Stimulated activated CD8-positive, alpha-beta memory T cell treated with anti-CD3 and anti-CD28 coated beads, Interleukin-4, amount 100 ng/mL, for 48 hours (primary cell): ENCODE results near the gene FRMPD2.
"Not testable (repeated sequence)": the region's sequence is repeated elsewhere in the genome, so short reads cannot be mapped to it uniquely, and the experiment has no call there.

Experiments
- DNase-seq: peaks from one replicate; pipeline ENCODE4 v3.0.0-alpha.2; 2020

Gene FRMPD2

DNA sequence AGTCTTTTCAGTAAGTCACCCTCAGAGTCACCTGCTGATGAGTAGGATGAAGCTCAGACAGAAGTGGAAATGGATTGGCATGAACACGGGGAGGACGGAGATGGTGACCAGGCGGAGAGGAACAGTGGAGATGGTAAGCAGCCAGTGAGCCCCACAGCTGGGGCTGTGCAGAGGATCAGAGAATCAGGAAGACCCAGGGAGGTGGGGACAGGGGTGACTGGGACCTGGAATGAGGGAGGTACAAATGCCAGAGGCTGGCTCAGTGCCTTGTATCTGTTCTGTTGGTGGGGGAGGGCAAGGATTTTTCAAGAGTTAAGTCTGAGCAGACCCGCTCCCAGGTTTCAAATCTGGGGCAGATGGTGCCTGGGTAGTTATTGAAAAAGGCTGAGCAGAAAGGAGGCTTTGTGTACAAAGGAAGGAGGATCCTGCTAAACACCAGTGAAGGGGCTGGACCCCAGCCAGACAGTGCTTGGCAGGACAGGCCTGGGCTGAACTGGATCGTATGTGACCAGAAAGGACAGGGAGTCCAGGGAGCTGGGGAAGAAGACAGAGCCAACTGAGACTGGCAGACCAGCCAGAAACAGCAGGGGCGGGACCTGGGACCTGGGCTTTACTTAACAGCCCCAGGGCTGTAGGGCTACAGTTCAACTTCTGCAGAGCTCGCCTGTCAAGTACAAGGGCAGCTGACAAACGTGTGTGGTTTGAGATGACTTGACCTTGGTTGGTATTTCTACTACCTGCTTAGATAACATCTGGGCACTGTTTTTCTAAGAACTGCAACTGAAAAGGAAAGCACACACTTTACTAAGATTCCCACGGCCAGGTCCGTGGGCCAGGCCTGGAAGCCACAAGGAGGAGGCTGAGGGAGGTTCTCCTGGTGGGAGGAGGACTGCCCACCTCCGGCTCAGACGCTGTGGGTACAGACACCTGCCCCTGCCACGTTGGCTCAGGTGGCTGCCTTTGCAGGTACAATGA is 13.2 kb upstream of the FRMPD2 start:
- no peak for DNase-seq

DNA sequence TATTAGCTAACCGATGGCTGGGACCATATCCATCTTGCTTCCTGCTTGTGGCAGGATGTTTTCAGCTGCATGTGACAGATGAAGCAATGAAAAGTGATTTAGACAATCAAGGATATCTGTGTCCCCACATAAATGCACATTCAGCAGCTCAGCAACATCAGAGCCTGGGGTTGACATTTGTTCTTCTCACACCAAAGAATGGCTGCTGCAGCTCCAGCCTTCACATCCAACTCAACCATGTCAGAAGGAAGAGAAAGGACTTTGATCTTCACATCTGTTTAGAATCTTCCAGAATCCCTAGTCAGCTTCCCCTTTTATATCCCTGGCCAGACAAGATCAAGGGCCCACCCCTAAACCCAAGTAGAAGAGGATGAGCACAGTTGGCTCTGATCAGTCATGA is 11.9 kb upstream of the FRMPD2 start:
- no peak for DNase-seq

DNA sequence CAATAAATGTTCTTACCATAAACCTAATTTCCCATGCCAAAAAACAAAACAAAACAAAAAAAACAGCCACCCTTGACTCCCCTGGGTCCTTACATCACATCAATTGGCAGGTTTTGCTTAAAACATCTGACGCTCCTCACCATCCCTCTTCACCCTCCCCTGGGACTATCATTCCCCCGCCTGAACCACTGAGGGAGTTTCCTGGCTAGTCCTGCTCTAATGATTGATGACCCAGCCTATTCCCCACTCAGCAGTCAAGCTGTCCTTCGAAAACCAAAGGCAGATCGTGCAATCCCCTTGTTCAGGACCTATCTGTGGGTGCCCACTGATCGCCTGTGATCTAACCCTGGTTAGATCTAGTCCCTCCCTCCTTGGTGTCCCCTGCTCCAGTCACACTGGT is 11.2 kb upstream of the FRMPD2 start:
- DNase-seq: no peak

DNA sequence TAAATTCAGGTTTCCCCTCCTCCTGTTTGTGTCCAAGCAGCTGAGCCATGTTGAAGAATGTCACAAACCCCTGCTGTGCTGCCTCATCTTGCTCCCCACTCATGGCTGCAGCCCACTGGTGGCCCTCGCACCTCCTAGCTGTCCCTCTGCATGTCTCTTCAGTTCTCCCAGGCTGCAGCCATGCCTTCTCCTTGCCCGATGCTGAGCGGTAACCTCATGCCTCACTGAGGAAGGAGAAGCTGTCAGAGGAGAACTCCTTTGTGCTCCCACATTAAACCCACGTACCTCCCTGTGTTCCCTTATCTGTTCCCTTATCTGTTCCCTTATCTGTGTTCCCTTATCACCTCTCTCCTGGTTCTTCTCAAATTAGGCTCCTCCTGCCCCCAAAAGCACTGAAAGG is 10.3 kb upstream of the FRMPD2 start:
- DNase-seq: no peak

DNA sequence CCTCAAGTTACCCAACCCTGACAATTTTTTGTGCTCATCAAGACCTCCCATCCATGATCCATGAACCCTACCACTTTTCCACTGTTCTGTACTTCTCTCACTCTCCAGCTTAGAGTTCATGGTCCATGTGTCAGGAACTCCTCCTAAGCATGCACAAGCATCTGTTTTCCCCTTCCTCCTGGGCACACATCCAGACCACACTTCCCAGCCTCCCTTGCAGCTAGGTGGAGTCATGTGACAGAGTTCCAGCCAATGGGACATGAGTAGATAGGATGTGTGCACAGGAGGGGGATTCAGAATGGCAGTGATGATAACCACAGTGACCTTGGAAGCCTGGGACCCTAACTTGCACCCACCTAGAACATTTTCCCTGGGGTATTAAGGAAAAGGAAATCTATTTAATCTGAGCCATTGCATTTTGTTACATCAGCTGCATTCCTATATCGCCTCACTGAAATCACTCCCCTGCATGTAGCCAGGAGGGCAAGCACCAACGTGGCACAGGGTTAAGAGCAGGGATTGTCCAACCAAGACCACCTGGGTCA is 9.6 kb upstream of the FRMPD2 start:
- no peak for DNase-seq

DNA sequence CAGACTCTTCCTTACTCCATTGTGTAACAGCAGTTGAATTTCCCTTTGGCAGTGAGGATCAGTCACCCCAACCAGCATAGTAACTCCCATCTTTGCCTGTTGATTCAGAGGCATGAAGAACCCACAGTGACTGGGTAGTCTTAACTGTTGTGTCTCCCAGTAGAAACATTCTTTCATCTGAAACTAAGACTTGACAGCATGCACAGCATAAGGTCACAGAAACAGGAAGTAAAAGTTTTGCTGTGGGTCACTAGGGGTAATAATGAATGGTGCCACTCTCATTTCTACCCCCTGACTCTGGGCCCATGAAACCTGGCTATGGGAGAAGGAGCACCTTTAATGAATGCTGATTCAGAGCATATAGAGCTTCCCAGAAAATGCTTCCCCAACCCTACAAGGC is 8.3 kb upstream of the FRMPD2 start:
- no peak for DNase-seq

DNA sequence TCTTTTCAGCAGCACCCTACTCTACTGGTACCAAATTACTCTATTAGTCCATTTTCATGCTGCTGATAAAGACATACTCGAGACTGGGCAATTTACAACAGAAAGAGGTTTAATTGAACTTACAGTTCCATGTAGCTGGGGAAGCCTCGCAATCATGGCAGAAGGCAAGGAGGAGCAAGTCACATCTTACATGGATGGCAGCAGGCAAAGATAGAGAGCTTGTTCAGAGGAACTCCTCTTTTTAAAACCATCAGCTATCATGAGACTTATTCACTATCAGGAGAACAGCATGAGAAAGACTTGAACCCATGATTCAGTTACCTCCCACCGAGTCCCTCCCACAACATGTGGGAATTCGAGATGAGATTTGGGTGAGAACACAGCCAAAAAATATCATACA is 7.2 kb upstream of the FRMPD2 start:
- DNase-seq: not testable (repeated sequence)

DNA sequence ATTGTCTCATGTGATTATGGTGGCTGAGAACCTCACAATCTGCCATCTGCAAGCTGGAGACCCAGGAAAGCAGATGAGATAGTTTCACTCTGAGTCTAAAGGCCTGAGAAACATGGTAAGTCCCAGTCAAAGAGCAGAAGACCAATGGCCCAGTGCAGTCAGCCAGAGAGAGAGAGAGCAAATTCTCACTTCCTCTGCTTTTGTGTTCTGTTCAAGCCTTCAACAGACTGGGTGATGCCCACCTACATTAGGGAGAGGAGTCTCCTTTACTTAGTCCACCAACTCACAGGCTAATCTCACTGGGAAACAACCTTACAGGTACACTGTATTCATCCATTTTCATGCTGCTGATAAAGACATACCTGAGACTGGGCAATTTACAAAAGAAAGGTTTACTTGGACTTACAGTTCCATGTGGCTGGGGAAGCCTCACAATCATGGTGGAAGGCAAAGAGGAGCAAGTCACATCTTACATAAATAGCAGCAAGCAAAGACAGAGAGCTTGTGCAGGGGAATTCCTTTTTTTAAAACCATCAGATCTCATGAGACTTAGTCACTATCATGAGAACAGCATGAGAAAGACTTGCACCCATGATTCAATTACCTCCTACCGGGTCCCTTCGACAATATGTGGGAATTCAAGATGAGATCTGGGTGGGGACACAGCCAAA is 4.7 kb upstream of the FRMPD2 start:
- no peak for DNase-seq

DNA sequence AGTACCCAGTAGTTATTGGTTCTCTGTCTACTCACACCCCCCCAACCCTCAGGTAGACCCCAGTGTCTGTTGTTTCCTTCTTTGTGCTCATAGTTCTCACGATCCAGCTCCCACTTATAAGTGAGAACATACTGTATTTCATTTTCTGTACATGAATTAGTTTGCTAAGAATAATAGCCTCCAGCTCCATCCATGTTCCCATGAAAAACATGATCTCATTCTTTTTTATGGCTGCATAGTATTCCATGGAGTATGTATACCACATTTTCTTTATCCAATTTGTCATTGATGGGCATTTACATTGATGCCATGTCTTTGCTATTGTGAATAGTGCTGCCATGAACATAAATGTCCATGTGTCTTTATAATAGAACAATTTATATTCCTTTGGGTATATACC is 2.6 kb upstream of the FRMPD2 start:
- no peak for DNase-seq

DNA sequence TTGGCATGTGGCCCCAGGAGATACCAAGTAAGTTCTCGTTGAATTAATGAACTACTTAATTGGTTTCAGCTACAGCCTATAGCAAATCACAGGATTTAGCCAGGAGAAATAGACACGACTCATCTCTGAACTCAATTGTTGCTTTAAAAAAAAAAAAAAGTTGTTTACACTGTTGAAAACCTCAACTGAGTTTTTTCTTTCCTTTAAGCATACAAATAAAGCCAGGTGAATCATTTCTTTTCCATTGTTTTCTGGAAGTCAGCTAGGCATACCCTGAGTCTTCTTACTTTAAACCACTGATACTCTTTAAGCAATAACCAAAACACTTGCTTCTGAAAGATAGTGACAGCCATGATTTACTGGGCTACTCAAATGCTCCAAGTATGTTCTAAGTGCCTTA is 755 bp downstream of the FRMPD2 start:
- DNase-seq: no peak

DNA sequence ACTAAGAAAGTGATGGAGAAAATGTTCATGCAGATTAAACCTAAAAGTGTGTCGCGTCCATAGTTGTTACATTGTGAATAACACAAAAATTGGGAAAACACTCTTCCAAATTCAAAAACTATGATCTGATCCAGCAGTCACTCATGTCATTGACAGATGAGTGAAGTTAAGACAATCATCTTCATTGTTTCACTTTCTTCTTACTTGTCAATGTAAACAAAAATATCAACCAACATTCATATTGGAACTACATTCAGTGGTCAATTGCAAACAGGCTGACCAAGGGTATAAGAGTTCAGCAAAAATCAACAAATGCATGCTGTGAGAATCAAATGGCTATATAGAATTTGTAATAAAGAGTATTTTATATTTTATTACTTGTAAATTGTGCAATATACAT is 1.8 kb downstream of the FRMPD2 start:
- DNase-seq: no peak

DNA sequence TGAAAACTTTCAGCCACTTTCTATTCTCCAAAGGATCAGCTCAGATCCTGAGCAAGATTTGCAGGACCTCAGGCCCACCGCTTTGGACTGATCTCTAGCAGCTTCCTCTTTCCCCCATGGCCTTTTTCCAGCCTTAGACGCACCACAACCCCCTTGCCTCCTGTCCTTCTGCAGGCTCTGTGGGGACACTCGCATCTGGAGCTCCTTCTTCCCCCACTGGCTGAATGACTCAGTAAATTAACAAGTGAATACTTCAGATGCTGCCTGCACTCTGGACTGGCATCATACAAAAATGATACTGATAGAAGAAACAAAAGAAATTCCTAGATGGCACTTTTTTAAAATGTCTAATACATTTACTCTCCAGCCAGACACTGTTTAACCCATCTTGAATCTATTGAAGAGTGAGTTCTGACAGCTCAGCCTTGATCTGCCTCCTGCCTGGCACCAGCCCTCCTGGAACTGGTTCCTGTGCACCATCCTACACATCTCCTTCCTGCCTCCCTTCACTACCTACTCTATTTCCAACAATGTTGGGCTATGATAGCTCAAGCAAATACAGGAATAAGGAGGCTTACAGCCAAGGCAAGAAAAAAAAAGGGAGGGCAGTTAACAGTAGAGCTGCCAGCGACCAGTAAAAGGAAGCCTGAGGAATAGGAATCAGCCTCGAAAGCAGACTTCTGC is 3.3 kb downstream of the FRMPD2 start:
- no peak for DNase-seq

DNA sequence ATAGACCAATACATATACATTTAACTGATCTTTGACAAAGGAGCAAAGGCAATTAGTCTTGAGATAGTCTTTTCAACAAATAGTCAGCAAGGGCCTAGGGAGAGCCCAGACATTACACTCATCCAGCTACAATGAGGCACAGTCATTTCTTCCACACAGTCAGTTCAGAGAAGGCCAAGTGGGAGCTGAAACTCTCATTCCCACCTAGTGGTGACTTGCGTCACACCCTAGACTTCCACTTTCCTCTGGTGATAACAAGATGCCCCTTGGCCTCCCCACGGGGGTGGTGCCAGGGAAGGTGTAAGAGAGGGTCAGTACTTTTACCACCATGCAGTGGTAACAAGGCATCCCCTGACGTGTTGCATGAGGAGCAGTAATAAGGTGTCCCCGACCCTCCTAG is 8.0 kb downstream of the FRMPD2 start:
- DNase-seq: peak; percentile 41

DNA sequence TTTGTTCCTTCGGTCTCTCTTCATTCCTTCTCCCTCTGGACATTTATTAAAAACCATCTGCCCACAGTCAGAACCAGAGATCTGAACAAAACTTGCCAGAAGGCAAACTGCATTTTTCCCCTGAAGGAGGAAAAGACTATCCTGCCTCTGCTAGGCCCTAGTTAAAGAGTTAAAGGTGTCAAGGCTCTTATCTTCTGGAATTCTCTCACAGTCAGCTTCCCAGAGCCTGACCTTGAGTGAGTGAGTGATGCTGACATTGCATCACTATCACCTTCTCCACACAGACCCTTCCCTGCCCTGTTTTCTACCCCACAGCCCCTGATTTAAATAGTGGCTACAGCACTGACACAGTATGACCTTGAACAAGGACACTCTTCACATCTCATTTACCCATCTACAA is 16.4 kb downstream of the FRMPD2 start:
- no peak for DNase-seq

DNA sequence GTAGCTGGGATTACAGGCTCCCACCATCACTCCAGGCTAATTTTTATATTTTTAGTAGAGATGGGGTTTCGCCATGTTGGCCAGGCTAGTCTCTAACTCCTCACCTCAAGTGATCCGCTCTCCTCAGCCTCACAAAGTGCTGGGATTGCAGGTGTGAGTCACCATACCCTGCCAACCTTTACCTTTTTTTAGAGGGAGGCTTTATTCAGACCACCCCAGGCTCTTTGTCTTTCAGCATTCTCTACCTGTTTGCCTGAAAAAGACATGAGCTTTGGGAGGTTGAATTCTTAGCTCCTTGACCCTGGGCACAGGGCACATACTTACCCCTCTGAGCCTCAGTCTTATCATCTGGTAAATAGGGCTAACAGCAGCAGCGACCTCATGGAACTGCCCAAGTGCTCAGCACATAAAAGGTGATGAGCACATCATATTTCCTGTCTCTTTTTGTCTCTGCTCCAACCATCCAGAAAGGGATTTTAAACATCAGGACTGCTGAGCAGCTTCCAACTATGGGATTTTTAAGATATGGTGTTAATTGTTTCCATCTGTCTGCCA is 17.0 kb downstream of the FRMPD2 start:
- no peak for DNase-seq

DNA sequence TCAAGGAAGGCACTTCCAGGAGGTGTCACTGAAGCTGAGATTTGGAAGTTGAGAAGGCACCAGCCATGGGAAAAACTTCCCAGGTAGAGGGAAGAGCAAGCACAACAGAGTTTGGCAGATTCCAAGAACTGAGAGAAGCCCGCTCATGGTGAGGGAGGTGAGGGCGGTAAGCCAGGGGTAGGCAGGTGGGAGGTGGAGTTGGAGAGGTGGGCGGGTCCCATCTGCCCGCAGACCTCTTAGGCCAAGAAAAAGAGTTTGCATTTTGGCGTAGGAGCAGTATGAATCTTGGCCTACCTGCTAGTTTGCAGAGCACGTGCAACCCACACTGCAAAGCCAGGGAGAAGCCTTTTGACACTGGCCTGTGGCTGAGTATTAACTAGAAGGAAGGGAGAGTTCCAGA is 18.8 kb downstream of the FRMPD2 start:
- no peak for DNase-seq

DNA sequence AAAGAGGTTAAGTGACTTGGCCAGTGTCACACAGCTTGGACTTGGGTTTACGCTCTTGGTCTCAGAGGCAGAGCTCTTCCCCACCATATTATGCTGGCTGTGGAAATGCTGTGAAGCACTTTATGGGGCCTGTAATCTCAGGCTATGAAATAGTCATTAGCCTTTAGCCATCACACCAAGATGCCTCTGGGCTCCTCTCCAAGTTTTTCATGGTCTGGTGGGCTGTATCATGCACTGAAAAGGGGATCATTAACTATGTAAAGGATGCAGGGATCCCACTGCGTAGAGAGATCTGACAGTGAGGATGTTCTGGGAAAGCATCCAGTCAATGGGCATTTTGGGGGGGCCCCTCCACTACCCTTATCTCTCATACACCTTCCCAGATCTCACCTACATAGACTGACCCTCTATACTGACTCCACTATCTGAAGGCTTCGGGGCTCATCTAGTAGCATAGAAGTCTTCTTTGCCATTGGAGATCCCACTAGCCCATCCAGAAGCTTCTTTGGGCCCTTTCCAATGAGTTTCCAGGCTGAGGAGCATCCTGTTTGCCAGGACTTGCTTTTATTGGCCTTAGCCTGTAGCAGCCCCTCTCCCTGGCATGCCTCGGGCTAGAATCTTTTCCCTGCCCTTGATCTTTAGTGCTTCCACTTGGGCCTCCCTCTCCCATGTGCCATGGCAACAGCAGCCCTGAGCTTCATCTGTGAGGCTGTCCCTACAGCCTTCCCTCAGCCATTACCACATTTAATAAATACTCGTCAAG is 19.6 kb downstream of the FRMPD2 start:
- no peak for DNase-seq

DNA sequence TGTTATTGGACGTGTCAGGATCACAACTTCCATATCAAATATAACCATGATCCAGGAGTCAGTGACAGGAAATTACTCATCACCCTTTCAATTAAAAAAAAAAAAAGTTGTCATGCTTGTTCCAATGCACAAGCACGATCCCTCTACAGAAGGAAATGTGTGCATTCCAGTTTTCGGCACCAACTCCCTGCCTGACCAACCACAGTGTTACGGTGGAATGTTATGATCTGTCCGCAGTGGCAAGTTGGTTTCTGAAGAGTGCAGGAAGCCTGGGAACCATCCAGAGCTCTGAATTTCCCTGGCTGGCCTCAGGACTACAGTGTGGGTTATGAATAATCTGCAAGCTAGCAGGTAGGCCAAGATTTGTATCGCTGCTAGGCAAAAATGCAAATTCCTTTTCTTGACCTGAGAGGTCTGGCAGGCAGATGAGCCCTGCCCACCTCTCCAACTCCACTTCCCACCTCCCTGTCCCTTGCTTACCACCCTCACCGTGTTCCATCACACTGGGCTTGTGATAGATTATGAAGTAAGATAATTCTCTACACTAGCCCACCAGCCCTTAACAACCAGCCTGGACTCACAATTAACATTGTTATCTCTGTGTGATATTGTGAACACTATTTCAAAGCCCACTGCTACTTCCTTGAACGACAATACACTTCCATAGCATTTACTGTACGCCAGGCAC is 20.4 kb downstream of the FRMPD2 start:
- DNase-seq: no peak

DNA sequence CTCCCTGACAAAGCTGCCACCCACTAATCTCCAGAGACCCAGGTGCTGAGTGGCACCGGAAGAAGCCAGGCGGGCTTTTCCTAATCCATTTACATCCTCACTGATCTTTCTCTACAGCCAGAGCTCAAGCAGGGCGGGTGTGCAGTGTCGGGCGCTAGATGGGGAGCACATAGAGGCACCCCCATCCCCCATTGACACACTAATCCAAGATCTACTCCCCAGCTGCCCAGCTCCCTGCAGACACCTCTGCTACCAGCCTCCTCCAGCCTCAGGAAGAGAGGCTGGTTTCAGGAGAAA is 22.2 kb downstream of the FRMPD2 start:
- DNase-seq: no peak

DNA sequence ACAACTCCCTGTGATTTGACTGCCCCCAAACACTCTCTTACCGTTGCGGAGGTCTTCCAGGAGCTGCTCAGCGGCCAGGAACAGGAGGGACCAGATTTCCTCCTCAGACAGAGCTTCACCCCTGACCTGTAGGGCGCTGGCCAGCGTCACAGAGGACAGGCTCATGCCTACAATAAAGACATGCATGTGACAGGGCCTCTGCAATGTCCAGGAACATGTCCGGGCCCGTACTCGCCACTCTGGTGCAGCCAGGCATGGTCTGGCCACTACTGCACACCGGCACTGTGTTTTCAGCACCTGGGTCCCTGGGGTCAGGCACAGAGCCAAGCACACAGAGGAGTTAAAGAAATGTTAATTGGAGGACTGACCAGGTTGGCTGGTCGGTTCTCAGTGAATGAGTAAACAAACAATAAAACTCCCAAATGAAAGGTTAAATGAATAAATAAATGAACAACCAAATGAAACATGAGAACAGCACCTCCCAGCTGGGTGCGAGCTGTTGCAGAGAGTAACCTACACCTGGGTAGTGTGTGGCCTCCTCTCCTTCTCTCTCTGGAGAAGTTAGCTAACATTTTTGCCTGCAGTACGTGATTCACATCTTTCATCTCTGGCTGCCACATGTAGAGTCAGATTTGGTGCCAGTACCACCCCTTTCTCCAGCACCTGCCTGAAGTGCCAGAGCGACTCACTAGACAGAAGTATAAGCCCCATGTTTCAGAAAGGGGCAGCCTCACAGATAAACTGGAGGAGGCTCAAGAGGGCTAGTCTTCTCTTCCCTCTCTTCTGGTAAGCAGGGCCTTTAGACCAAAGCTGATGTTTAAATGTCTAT is 22.8 kb downstream of the FRMPD2 start:
- DNase-seq: no peak

DNA sequence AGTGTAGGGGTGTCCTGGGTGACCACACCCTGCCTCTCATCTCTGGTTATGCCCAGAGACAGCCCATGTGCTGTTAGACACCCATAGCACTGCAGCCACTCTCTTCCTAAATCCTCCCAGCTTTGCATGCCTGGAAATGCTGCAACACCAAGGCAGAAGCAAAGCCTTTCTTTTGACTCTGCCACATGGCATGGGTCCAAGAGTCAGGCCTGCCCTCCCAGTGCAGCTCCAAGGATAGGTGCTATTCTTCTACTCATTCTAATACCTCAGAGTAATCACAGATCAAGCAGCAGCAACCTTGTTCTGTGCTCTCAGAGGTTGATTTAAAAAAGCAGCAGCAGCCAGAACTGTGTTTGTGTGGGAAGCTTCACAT is 23.4 kb downstream of the FRMPD2 start:
- DNase-seq: no peak
